ENCODE results near the gene EPGN.

- TF ChIP-seq, protein P1, sequence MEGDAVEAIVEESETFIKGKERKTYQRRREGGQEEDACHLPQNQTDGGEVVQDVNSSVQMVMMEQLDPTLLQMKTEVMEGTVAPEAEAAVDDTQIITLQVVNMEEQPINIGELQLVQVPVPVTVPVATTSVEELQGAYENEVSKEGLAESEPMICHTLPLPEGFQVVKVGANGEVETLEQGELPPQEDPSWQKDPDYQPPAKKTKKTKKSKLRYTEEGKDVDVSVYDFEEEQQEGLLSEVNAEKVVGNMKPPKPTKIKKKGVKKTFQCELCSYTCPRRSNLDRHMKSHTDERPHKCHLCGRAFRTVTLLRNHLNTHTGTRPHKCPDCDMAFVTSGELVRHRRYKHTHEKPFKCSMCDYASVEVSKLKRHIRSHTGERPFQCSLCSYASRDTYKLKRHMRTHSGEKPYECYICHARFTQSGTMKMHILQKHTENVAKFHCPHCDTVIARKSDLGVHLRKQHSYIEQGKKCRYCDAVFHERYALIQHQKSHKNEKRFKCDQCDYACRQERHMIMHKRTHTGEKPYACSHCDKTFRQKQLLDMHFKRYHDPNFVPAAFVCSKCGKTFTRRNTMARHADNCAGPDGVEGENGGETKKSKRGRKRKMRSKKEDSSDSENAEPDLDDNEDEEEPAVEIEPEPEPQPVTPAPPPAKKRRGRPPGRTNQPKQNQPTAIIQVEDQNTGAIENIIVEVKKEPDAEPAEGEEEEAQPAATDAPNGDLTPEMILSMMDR (optimal IDR thresholded peaks at IDR 0.05 in 1 of 3, IDR thresholded peaks at IDR 0.05 in 1 of 3, conservative IDR thresholded peaks at IDR 0.05 in 1 of 3; ENCODE audit: extremely low read depth in 1 of 3, insufficient read depth in 2 of 3, low read length in 3 of 3) = no peak
- TF ChIP-seq EZH2 (IDR thresholded peaks at IDR 0.05; ENCODE audit: low read length) = no peak
These were observed 13.6 kb upstream of the EPGN start for GRCh38 chr4:74294681-74295080.
